ENCODE data around the gene CDK6. TPM values are rescaled to one million over a fixed set of nuclear protein-coding genes. Genes with fewer than 3 reads are reported as not detected.

CDK6 gene
- total RNA-seq, 1 experiment from 2014 or later: 32.1 TPM

DNA sequence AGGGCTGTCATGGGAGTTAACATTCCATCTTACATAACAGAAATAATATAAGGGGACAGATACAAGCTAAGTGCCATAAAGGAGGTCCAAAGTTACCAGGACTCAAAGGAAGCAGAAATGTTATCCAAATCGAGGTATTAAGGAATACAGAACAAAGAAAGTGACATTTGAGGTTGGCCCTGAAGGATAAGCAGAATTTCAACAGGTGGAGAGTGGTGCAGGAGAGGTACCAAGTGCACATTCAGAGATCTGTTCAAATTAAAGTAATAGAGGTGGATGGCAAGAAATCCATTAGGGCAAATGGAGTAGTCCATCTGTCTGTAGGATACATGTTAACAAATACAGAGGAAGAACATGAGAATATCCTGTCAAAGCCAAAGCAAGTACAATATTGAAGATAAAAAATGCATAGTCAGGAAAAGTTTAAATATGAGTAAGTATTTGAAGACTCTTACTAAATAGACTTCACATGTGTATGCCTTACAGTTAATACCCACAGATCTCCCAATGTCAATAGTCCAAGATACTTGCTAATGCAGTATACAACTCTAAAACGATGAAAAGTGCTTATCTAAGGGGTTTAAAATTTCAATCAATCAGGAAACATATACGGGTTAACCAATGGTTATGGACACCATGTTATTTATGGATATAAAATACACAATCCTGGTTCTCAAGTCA lies 10.0 kb downstream of the CDK6 start:
- DNase-seq: no peak
- Histone ChIP-seq H3K27me3 (ENCODE audit: control insufficient read depth, insufficient read depth, low read length) (no peaks in the 10 kb centered on the region), H3K4me3 (ENCODE audit: insufficient read depth, low read depth, low read length) (no peak overlapping the region)

DNA sequence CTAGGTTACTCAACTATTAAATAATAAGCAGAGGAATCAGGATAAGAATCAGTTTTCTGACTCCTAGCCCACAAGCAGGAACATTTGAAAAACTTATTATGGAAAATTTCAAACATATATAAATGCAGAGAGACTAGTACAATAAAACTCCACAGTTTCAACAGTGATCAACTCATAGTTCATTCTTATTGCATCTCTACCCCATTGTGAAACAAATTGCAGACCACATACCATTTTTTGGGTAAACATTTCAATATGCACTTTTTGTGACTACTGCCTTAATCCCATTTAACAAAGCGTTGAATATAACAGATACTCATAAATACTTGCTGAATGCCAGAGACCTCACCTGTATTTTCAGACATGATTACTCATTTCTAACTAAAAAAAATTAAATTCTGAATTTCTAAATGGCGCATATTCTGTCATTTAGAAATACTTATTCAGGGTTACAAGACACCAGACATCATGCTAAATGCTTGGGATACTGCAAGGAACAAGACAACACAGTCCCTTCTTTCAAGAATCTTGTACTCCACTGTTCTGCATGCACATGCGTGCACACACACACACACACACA lies 11.4 kb downstream of the CDK6 start:
- Histone ChIP-seq H3K4me3 (ENCODE audit: insufficient read depth, low read depth, low read length) (no peak overlapping the region), H3K36me3 (replicated peaks; ENCODE audit: control insufficient read depth, insufficient read depth, low read length) (no peaks in the 10 kb centered on the region), H3K27me3 (ENCODE audit: control insufficient read depth, insufficient read depth, low read length) (no peaks in the 10 kb centered on the region)
- DNase-seq: no peak

More for the DNA sequence above, 10.0 kb downstream of the CDK6 start:
- H3K36me3 ChIP-seq (replicated peaks; ENCODE audit: control insufficient read depth, insufficient read depth, low read length): no peaks in the 10 kb centered on the region

DNA sequence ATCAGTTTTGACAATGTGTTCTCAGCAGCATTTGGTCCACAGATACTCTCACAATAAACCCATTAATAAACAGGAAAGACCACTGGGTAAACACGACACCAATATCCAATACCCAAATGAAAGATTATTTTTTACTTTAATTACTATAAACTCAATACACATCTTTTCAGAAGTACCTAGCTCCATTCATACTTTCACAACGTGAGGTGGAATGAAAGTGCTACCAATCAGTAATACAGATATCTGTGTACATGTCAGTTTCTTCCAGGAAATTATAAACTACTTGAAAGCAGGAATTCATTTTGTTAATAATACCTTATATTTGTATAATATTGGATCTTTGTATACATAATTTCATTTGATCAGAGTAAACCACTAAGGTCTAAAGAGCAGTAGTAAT lies 11.9 kb downstream of the CDK6 start:
- Histone ChIP-seq H3K36me3 (replicated peaks; ENCODE audit: control insufficient read depth, insufficient read depth, low read length) (no peaks in the 10 kb centered on the region), H3K4me3 (ENCODE audit: insufficient read depth, low read depth, low read length) (no peak overlapping the region), H3K27me3 (ENCODE audit: control insufficient read depth, insufficient read depth, low read length) (no peaks in the 10 kb centered on the region)
- no peak for DNase-seq

DNA sequence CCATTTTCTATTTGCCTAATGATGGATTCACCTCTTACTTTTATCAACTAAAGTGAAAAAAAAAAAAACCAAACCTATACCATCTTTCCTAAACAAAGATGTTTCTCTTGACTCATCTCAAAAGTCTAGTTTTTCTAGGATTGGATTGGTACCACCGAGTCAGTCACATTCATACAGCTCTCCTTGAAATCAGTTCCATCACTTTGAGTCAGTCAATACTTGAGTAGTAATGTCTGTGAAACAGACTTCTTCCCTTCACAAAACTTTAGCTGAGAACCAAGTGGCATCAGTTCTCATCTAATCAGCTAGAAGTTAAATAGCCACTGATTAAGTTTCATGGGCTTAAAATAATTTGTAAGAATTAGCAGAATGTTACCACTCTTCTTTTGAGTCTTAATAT lies 13.3 kb downstream of the CDK6 start:
- H3K27me3 ChIP-seq (ENCODE audit: control insufficient read depth, insufficient read depth, low read length): no peaks in the 10 kb centered on the region
- no peaks in the 10 kb centered on the region for H3K36me3 ChIP-seq (replicated peaks; ENCODE audit: control insufficient read depth, insufficient read depth, low read length)
- DNase-seq: no peak
- H3K4me3 ChIP-seq (ENCODE audit: insufficient read depth, low read depth, low read length): no peak overlapping the region

DNA sequence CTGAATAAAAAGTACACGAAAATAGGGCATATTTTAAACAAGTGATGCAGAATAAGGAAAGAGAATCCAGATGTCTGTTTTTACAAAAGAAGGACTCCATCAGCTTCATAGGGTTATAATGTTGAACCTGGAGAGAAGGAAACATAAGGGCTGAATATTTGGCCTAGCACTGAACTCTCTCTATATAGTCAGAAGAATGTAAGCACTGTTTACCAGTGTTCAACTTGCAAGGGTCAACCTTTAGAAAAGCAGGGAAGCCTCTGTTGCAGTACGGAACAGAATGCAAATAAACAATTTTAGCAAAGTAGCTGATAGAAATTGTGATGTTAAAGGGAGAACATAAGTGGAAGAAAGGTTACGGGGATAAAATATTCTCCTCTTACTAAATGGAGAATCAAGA lies 16.2 kb downstream of the CDK6 start:
- no peak overlapping the region for H3K4me3 ChIP-seq (ENCODE audit: insufficient read depth, low read depth, low read length)
- H3K27me3 ChIP-seq (ENCODE audit: control insufficient read depth, insufficient read depth, low read length): no peaks in the 10 kb centered on the region
- DNase-seq: no peak
- H3K36me3 ChIP-seq (replicated peaks; ENCODE audit: control insufficient read depth, insufficient read depth, low read length): no peaks in the 10 kb centered on the region

- Histone ChIP-seq H3K4me3 (ENCODE audit: insufficient read depth, low read depth, low read length) (no peak overlapping the region), H3K27me3 (ENCODE audit: control insufficient read depth, insufficient read depth, low read length) (no peaks in the 10 kb centered on the region), H3K36me3 (replicated peaks; ENCODE audit: control insufficient read depth, insufficient read depth, low read length) (no peaks in the 10 kb centered on the region)
- DNase-seq: no peak
Measured at GRCh38 chr7:92817398-92817797, 19.0 kb downstream of the CDK6 start.

DNA sequence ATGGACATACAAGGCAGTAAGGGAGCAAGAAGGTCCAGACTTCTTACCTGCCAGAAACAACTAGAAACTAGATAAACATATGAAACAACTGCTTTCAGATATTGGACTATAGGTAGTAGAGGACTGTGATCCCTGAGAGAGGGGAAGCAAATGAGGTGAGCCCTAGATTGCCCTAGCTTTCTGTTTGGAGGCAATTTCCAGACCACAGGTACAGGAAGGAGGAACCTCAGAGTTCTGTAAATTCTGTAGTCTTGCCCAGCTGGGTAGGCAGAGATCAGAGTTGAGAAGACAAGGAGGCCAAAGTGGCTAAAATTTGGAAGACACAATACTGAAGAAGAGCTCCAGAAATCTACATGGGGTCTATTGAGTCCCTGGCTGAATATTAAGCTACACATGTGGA lies 21.0 kb downstream of the CDK6 start:
- no peak overlapping the region for H3K4me3 ChIP-seq (ENCODE audit: insufficient read depth, low read depth, low read length)
- no peak for DNase-seq
- no peaks in the 10 kb centered on the region for H3K36me3 ChIP-seq (replicated peaks; ENCODE audit: control insufficient read depth, insufficient read depth, low read length)
- H3K27me3 ChIP-seq (ENCODE audit: control insufficient read depth, insufficient read depth, low read length): no peaks in the 10 kb centered on the region

- Histone ChIP-seq H3K27me3 (ENCODE audit: control insufficient read depth, insufficient read depth, low read length) (no peaks in the 10 kb centered on the region), H3K36me3 (replicated peaks; ENCODE audit: control insufficient read depth, insufficient read depth, low read length) (no peaks in the 10 kb centered on the region), H3K4me3 (ENCODE audit: insufficient read depth, low read depth, low read length) (no peak overlapping the region)
- DNase-seq: no peak
Measured at GRCh38 chr7:92813390-92814024, 22.9 kb downstream of the CDK6 start.

DNA sequence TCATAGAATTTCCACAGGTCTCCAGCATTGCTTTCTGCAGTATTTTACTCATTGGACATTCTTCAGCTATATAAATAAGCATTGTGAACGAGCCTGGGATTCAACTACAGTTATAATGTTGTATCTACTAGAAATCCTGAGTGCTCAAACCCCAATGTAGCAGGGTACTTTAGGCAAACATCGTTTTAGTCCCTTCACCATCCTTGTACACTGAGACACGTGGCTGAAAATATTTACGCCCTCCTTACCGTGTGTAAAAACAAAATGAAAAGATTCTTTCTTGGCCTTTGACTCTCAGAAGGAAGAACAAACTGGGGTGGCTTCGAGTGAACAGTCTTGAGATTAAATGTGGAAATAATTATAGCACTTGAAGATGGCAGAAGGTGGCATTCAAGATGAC lies 25.2 kb downstream of the CDK6 start:
- Histone ChIP-seq H3K36me3 (replicated peaks; ENCODE audit: control insufficient read depth, insufficient read depth, low read length) (no peaks in the 10 kb centered on the region), H3K27me3 (ENCODE audit: control insufficient read depth, insufficient read depth, low read length) (no peaks in the 10 kb centered on the region), H3K4me3 (ENCODE audit: insufficient read depth, low read depth, low read length) (no peak overlapping the region)

GRCh38 chr7:92809760-92810573 lies 26.4 kb downstream of the CDK6 start:
- H3K27me3 ChIP-seq (ENCODE audit: control insufficient read depth, insufficient read depth, low read length): no peaks in the 10 kb centered on the region
- H3K4me3 ChIP-seq (ENCODE audit: insufficient read depth, low read depth, low read length): no peak overlapping the region
- no peak for DNase-seq
- H3K36me3 ChIP-seq (replicated peaks; ENCODE audit: control insufficient read depth, insufficient read depth, low read length): no peaks in the 10 kb centered on the region

More for the DNA sequence above, 25.2 kb downstream of the CDK6 start:
- DNase-seq: no peak

GRCh38 chr7:92809397-92809759 lies 27.0 kb downstream of the CDK6 start:
- Histone ChIP-seq H3K27me3 (ENCODE audit: control insufficient read depth, insufficient read depth, low read length) (no peaks in the 10 kb centered on the region), H3K36me3 (replicated peaks; ENCODE audit: control insufficient read depth, insufficient read depth, low read length) (no peaks in the 10 kb centered on the region), H3K4me3 (ENCODE audit: insufficient read depth, low read depth, low read length) (no peak overlapping the region)
- no peak for DNase-seq

GRCh38 chr7:92808635-92809034 lies 27.7 kb downstream of the CDK6 start:
- no peaks in the 10 kb centered on the region for H3K36me3 ChIP-seq (replicated peaks; ENCODE audit: control insufficient read depth, insufficient read depth, low read length)
- no peak for DNase-seq
- no peaks in the 10 kb centered on the region for H3K27me3 ChIP-seq (ENCODE audit: control insufficient read depth, insufficient read depth, low read length)

DNA sequence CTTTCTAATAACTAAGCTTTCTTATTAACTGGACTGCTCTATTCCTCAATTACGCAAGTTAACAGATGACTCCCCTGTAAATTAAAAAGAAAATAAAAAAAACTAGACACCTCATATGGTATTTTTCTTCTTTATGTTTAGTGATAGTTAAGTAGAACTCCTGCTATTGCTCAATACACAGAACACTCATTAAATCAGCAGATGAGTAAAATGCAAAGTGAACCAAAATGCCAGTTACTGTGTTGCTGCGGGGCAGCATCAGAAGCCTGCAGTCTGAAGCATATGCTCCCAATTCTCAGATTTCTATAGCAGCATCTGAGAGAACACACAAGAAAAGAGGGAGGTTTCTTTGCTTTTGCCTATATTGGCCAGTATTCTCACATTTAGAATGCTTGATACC lies 28.4 kb downstream of the CDK6 start:
- Histone ChIP-seq H3K4me3 (ENCODE audit: insufficient read depth, low read depth, low read length) (no peak overlapping the region), H3K36me3 (replicated peaks; ENCODE audit: control insufficient read depth, insufficient read depth, low read length) (no peaks in the 10 kb centered on the region), H3K27me3 (ENCODE audit: control insufficient read depth, insufficient read depth, low read length) (no peaks in the 10 kb centered on the region)
- no peak for DNase-seq

More at GRCh38 chr7:92808635-92809034, 27.7 kb downstream of the CDK6 start:
- H3K4me3 ChIP-seq (ENCODE audit: insufficient read depth, low read depth, low read length): no peak overlapping the region

GRCh38 chr7:92806496-92806895 lies 29.9 kb downstream of the CDK6 start:
- DNase-seq: no peak
- H3K27me3 ChIP-seq (ENCODE audit: control insufficient read depth, insufficient read depth, low read length): no peaks in the 10 kb centered on the region
- no peaks in the 10 kb centered on the region for H3K36me3 ChIP-seq (replicated peaks; ENCODE audit: control insufficient read depth, insufficient read depth, low read length)
- H3K4me3 ChIP-seq (ENCODE audit: insufficient read depth, low read depth, low read length): no peak overlapping the region

DNA sequence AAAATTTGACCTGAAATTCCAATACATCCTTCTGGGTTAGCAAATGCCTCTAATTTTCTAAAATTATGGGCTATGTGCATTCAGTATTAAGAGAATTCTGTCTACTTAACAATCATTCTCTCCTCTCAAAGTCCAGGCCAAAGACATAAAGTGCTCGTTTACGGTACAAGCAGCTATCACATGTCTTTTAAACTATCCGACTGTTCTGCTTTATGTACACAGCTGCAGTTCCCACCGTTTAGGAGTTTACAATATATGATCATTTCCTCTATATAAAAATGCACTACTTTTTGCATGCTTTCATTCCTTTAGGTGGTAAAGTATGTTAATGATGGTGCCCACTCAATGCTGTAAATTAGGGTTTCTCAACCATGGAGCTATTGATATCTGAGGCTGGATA lies 34.0 kb downstream of the CDK6 start:
- Histone ChIP-seq H3K27me3 (ENCODE audit: control insufficient read depth, insufficient read depth, low read length) (no peaks in the 10 kb centered on the region), H3K4me3 (ENCODE audit: insufficient read depth, low read depth, low read length) (no peak overlapping the region), H3K36me3 (replicated peaks; ENCODE audit: control insufficient read depth, insufficient read depth, low read length) (no peaks in the 10 kb centered on the region)
- DNase-seq: no peak

Measured in H7 (cell line).